ENCODE results near the gene KDM8.

KDM8 gene

GRCh38 chr16:27177031-27177774 lies 26.1 kb upstream of the KDM8 start:
- ATAC-seq (replicated peaks; ENCODE audit: extremely low read depth, poor library complexity, severe bottlenecking): no peak
- no peaks in the 10 kb centered on the region for H3K27me3 Mint-ChIP-seq
- H3K4me1 Mint-ChIP-seq: peaks cover 40% of the 10 kb centered on the region
- peaks cover 2% of the 10 kb centered on the region for H3K36me3 Mint-ChIP-seq (ENCODE audit: insufficient read depth)
- DNase-seq (ENCODE audit: low spot score in 2 of 2): no peak
- peak overlapping the region; percentile 51 for H3K27ac Mint-ChIP-seq (ENCODE audit: low read depth)
- no peak overlapping the region for H3K4me3 Mint-ChIP-seq
- H3K9me3 Mint-ChIP-seq: no peaks in the 10 kb centered on the region

GRCh38 chr16:27179500-27180072 lies 23.7 kb upstream of the KDM8 start:
- Mint-ChIP-seq H3K4me3 (no peak overlapping the region), H3K27me3 (no peaks in the 10 kb centered on the region), H3K9me3 (no peaks in the 10 kb centered on the region), H3K4me1 (peaks cover 20% of the 10 kb centered on the region), H3K27ac (ENCODE audit: low read depth) (peak overlapping the region; percentile 25), H3K36me3 (ENCODE audit: insufficient read depth) (no peaks in the 10 kb centered on the region)
- ATAC-seq (replicated peaks; ENCODE audit: extremely low read depth, poor library complexity, severe bottlenecking) (peak; percentile 97), DNase-seq (ENCODE audit: low spot score in 2 of 2) (peak; percentile 85 to 86)

DNA sequence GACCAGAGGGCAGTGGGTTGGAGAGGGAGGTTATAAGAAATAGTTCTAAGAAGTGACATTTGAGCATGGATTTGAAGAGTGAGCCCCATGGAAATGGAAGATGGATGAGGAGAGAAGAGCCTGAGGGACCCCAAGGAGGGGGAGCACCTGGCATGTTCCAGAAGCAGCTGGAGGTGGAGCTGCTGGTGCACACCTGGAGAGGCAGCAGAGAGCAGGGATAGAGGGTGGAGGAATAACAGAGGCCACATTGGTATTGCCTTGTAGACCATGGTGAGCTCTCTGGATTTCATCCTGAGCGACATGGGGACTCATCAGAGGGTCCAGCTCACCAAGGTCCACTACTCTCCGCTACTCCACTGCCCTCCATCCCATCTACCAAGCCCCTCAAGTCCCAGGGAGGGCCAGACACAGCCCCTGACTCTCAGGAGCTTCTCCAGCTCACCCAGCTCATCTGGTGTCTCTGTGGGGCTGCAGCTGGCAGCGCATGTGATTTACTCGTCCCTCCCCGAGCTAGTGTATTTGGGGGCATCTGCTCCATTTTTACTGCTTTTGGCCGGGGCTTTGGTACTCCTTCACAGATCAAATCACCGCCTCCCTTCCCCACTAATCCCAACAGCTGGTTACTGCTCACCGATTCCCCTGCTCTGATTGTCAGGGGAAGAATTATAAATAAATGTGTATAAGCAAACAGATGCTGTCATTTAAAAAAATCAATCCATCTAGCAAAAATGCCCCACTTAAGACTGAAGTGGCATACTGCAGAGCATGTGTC lies 22.1 kb upstream of the KDM8 start:
- Mint-ChIP-seq H3K27ac (ENCODE audit: low read depth) (peak overlapping the region; percentile 32), H3K36me3 (ENCODE audit: insufficient read depth) (no peaks in the 10 kb centered on the region), H3K27me3 (no peaks in the 10 kb centered on the region), H3K4me1 (peaks cover 17% of the 10 kb centered on the region), H3K9me3 (no peaks in the 10 kb centered on the region), H3K4me3 (no peak overlapping the region)
- ATAC-seq (replicated peaks; ENCODE audit: extremely low read depth, poor library complexity, severe bottlenecking) (no peak), DNase-seq (ENCODE audit: low spot score in 2 of 2) (no peak)

DNA sequence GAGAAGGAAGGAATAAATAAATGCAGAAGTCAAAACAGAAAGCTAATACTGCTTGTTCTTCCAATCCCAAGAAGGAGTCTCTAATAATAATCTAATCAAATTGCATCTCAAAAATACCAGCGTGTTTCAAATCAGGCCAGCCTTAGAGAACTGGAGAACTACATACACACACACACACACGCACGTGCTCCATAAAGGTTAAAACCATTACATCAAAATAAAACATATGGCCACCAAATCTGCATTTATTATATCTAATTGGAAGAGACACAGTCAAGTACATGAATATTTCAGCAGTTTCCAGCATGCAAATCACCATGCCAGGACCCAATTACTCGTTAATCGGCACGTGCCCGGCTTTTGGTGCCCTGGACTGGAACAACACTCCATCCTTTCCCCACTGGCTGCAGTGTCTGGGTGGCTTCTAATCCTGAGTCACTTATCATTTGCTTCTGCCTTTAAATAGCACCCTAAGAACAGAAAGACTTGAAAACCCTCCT lies 20.4 kb upstream of the KDM8 start:
- no peak for DNase-seq (ENCODE audit: low spot score in 2 of 2)
- no peaks in the 10 kb centered on the region for H3K36me3 Mint-ChIP-seq (ENCODE audit: insufficient read depth)
- ATAC-seq (replicated peaks; ENCODE audit: extremely low read depth, poor library complexity, severe bottlenecking): no peak
- H3K4me1 Mint-ChIP-seq: peaks cover 17% of the 10 kb centered on the region
- no peaks in the 10 kb centered on the region for H3K9me3 Mint-ChIP-seq
- H3K27me3 Mint-ChIP-seq: no peaks in the 10 kb centered on the region
- H3K27ac Mint-ChIP-seq (ENCODE audit: low read depth): no peak overlapping the region
- H3K4me3 Mint-ChIP-seq: no peak overlapping the region

DNA sequence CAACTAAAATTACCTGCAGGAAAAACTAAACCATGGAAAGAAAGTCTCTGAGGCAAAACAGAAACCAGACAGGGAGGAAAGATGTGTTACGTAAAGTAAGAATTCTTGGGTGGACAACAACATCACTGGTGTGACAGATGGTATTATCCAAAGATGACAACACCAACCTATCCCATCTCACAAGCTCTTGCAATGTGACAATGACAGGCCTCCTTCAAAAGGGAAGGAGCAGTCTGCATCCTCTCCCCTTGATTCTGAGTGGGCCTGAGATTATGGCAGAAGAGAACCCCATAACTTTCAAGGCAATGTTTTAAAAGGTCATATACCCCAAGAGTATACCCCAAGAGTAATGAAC lies 17.6 kb upstream of the KDM8 start:
- Mint-ChIP-seq H3K27ac (ENCODE audit: low read depth) (no peak overlapping the region), H3K4me1 (no peaks in the 10 kb centered on the region), H3K9me3 (no peaks in the 10 kb centered on the region), H3K36me3 (ENCODE audit: insufficient read depth) (no peaks in the 10 kb centered on the region), H3K27me3 (no peaks in the 10 kb centered on the region), H3K4me3 (no peak overlapping the region)
- DNase-seq (ENCODE audit: low spot score in 2 of 2) (no peak), ATAC-seq (replicated peaks; ENCODE audit: extremely low read depth, poor library complexity, severe bottlenecking) (no peak)

DNA sequence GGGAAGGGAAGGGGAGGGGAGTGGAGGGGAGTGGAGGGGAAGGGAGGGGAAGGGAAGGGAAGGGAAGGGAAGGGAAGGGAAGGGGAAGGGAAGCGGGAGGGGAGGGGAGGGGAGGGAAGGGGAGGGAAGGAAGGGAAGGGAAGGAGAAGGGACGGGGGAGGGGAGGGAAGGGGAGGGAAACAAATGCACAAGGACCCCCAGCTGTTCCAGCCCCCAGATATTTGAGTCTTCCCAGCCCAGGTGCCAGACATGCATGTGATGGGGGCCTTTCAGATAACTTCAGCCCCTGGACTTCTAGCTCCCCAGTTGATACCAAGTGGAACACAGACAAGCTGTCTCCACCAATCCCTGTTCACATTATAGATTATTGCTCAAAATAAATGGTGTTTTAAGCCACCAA lies 14.7 kb upstream of the KDM8 start:
- DNase-seq (ENCODE audit: low spot score in 2 of 2) (no peak), ATAC-seq (replicated peaks; ENCODE audit: extremely low read depth, poor library complexity, severe bottlenecking) (no peak)
- no peak overlapping the region for H3K27ac Mint-ChIP-seq (ENCODE audit: low read depth)
- H3K9me3 Mint-ChIP-seq: no peaks in the 10 kb centered on the region
- no peak overlapping the region for H3K4me3 Mint-ChIP-seq
- no peaks in the 10 kb centered on the region for H3K36me3 Mint-ChIP-seq (ENCODE audit: insufficient read depth)
- H3K4me1 Mint-ChIP-seq: no peaks in the 10 kb centered on the region
- no peaks in the 10 kb centered on the region for H3K27me3 Mint-ChIP-seq

DNA sequence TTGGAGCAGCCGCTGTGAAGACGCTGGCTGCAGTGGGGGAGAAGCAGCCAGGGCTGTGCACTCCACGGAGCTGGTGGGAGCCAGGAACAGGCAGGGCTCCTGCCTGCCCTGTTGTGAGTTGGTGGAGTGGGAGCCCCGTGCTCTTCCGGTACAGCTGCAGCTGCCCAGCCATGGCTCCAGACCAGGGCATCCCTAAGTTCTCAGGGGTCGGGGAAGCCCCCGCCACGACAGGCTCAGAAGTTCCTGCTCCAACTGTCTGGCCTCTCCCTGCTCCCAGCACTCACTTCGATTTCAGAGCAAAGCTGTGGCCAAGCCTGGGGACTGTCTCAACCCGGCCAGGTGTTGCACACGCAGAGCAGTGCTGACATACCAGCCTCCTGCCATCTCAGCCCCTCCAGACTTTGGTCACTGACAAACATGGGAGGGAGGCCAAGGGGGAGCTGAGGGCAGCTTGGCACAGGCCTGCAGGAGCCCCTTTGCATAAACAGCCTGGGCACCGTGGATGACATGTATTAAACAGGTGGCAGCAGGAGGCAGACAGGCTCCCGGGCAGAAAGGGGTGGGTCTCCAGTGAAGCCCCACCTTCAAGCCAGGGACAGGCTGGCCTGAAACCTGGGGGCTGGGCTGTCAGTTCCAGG lies 13.9 kb upstream of the KDM8 start:
- no peaks in the 10 kb centered on the region for H3K27me3 Mint-ChIP-seq
- no peaks in the 10 kb centered on the region for H3K9me3 Mint-ChIP-seq
- no peak for DNase-seq (ENCODE audit: low spot score in 2 of 2)
- H3K4me1 Mint-ChIP-seq: no peaks in the 10 kb centered on the region
- no peak overlapping the region for H3K4me3 Mint-ChIP-seq
- no peaks in the 10 kb centered on the region for H3K36me3 Mint-ChIP-seq (ENCODE audit: insufficient read depth)
- ATAC-seq (replicated peaks; ENCODE audit: extremely low read depth, poor library complexity, severe bottlenecking): no peak
- no peak overlapping the region for H3K27ac Mint-ChIP-seq (ENCODE audit: low read depth)

GRCh38 chr16:27190316-27190871 lies 12.9 kb upstream of the KDM8 start:
- no peak for ATAC-seq (replicated peaks; ENCODE audit: extremely low read depth, poor library complexity, severe bottlenecking)
- H3K4me3 Mint-ChIP-seq: no peak overlapping the region
- no peak overlapping the region for H3K27ac Mint-ChIP-seq (ENCODE audit: low read depth)
- H3K27me3 Mint-ChIP-seq: no peaks in the 10 kb centered on the region
- H3K4me1 Mint-ChIP-seq: peaks cover 4% of the 10 kb centered on the region
- H3K36me3 Mint-ChIP-seq (ENCODE audit: insufficient read depth): no peaks in the 10 kb centered on the region
- DNase-seq (ENCODE audit: low spot score in 2 of 2): no peak
- H3K9me3 Mint-ChIP-seq: no peaks in the 10 kb centered on the region

DNA sequence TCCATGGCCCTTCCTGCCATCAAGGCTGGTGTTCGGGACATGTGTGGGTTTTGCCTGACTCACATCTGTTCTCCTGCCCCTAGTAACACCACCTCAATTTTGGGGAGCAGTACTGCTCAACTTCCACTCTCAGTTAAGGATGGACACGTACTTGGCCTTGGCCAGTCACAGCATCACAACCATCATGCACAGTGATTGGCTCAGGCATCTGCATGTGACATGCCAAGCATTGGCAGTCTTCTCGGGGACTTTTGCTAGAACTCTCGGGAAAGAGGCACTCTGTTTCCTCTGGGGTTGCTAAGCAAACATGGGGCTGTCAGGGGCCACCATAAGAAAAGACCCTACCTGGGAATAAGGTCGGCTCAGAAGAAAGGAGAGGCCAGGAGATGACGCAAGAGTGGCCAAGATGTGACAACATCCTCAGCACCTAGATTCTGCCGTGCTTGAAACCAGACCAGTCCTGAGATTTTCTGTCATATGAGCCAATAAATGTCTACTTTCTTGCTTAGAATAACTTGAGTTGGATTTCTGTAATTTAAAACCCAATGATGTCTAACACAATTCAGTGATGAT lies 11.9 kb upstream of the KDM8 start:
- DNase-seq (ENCODE audit: low spot score in 2 of 2): no peak
- Mint-ChIP-seq H3K27me3 (no peaks in the 10 kb centered on the region), H3K4me3 (no peak overlapping the region), H3K9me3 (no peaks in the 10 kb centered on the region), H3K36me3 (ENCODE audit: insufficient read depth) (no peaks in the 10 kb centered on the region), H3K4me1 (peaks cover 14% of the 10 kb centered on the region), H3K27ac (ENCODE audit: low read depth) (no peak overlapping the region)
- ATAC-seq (replicated peaks; ENCODE audit: extremely low read depth, poor library complexity, severe bottlenecking): no peak

GRCh38 chr16:27193300-27193990 lies 9.9 kb upstream of the KDM8 start:
- no peak overlapping the region for H3K4me3 Mint-ChIP-seq
- no peaks in the 10 kb centered on the region for H3K9me3 Mint-ChIP-seq
- no peaks in the 10 kb centered on the region for H3K27me3 Mint-ChIP-seq
- no peak overlapping the region for H3K27ac Mint-ChIP-seq (ENCODE audit: low read depth)
- ATAC-seq (replicated peaks; ENCODE audit: extremely low read depth, poor library complexity, severe bottlenecking): no peak
- H3K4me1 Mint-ChIP-seq: peaks cover 31% of the 10 kb centered on the region
- DNase-seq (ENCODE audit: low spot score in 2 of 2): no peak
- H3K36me3 Mint-ChIP-seq (ENCODE audit: insufficient read depth): no peaks in the 10 kb centered on the region

DNA sequence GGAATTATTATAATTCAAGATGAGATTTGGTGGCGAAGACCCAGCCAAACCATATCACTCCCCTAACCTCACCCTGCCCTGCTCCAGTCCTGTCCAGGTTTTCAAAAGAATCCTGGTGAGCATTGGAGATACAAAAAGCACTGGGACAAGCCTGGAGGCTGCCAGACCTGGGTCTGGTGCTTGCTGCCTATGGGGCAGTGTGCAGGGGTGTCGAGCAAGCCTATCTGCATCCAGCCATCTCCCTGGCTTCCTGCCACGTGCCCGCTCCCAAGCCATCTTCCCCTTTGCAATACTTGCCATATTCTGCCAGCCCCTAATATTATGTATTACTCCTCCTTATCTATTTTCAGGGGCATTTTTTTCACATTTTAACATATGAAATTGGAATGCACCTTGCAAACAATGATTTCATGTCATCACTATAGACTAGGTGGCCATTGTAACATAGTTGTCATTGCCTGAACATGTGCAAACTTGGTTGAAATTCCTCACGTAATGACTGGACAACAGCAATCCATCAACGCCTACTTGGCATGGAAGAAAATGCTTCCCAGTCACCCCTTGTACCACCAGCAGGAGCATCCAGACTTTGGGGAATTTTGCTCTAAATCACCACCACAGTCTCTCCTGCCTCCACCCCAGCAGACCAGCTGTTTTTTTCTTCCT lies 8.1 kb upstream of the KDM8 start:
- peaks cover 48% of the 10 kb centered on the region for H3K4me1 Mint-ChIP-seq
- ATAC-seq (replicated peaks; ENCODE audit: extremely low read depth, poor library complexity, severe bottlenecking) (no peak), DNase-seq (ENCODE audit: low spot score in 2 of 2) (no peak)
- peak overlapping the region; percentile 87 for H3K27ac Mint-ChIP-seq (ENCODE audit: low read depth)
- peak overlapping the region; percentile 50 for H3K4me3 Mint-ChIP-seq
- H3K36me3 Mint-ChIP-seq (ENCODE audit: insufficient read depth): no peaks in the 10 kb centered on the region
- no peaks in the 10 kb centered on the region for H3K27me3 Mint-ChIP-seq
- no peaks in the 10 kb centered on the region for H3K9me3 Mint-ChIP-seq
